NCI-H526 (cell line): Measurements from ENCODE around the gene OCSTAMP.

ENCODE experiments used
- DNase-seq, 2 experiments: peaks; one replicate each; lab custom pipeline; 2025; lab: John Stamatoyannopoulos, UW

Gene OCSTAMP

DNA sequence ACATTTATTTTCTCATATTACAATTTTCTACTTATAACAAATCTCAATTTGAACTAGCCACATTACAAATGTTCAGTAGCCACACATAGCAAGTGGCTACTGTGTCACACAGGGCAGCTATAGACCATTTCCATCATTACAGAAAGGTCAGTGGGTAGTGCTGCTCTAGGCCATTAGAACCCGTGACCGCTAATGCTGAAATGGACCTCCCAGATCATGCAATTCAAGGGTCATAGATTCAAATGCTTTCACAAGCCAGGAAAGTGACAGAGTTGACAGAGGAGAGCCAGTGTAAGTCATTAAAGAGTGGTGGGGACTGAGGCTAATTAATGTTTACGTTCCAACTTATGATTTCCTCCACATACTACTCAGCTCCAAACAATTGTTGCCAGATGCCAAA, 3.5 kb upstream of the OCSTAMP start:
- DNase-seq, result no peak

GRCh38 chr20:46552460-46553420, 2.3 kb upstream of the OCSTAMP start:
- DNase-seq, result no peak

GRCh38 chr20:46551522-46552381, 1.3 kb upstream of the OCSTAMP start:
- DNase-seq, result no peak

DNA sequence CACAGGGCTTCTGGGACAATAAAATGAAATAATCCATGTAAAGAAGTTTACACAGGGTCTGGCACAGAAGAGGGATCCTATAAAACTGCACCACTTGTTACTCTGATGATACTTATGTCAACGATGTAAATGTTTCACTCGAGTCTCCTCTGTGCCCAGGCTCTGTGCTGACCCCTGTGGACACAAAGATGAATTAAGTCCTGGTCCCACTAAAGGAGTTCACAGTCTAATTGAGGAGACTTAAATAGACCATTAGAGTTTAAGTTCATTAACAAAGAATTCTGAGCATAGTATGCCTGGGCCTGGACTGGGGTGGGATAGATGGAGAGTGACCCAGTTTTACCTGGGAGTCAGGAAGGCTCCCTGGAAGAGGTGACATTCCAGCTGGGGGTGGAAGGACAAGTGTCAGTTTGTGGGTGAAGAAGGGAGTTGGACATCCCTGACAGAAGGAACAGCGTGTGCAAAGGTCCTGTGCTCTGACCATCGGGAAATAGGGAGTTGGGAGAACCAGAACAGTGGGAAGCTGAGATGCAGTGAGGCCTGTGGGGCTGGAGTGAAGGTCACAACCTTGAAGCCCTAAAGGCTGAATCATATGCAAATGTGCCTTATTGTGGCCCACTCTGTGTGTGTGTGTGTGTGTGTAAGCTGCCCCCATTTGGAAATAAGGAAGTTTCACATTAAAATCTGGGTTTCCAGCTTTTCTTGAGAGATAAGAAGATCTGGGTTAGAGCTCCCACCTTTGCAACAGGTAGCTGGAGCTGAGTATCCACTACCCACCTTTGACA, 1.1 kb downstream of the OCSTAMP start:
- DNase-seq, result no peak

- DNase-seq, result no peak
These were observed 1.8 kb downstream of the OCSTAMP start for GRCh38 chr20:46548688-46549087.

- no peak for DNase-seq
These were observed 2.5 kb downstream of the OCSTAMP start for GRCh38 chr20:46547995-46548394.

DNA sequence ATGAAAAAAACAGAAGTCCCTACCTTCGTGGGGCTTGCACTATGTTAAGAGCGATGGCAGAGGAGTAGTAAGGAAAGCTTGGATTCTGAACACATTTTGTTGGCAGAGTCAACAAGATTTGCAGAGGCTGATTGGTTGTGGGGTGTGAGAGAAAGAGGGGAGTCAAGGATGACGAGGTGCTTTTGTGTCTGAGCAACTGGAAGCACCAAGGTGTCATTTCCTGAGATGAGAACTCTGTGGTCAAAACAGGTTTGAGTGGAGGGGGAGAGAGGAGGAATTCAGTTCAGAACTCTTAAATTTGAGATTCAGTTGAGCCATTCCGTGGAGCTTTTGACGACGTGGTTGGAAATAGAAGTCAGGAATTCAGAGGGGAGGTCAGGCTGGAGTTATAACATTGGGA, 3.5 kb downstream of the OCSTAMP start:
- no peak for DNase-seq

DNA sequence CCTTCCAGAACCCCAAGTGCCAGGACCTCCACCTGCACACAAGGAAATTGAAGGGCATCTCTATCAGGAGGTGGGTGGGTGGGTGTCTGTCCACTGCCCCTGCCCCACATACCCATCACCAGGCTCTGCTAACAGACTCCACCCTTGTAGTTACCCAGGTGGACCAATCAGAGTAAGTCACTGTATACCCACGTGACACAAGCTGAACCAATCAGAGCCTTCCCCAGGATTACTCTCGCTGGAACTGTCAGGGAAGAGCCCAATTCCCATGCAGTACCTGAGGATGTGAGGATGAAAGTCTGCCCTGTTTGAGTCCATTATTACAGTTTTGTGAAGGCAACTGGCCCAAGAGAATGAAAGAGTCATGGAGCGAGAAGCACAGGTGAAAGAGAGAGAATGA, 4.2 kb downstream of the OCSTAMP start:
- DNase-seq, result no peak

- no peak for DNase-seq
These were observed 4.7 kb downstream of the OCSTAMP start for GRCh38 chr20:46545827-46546138.

DNA sequence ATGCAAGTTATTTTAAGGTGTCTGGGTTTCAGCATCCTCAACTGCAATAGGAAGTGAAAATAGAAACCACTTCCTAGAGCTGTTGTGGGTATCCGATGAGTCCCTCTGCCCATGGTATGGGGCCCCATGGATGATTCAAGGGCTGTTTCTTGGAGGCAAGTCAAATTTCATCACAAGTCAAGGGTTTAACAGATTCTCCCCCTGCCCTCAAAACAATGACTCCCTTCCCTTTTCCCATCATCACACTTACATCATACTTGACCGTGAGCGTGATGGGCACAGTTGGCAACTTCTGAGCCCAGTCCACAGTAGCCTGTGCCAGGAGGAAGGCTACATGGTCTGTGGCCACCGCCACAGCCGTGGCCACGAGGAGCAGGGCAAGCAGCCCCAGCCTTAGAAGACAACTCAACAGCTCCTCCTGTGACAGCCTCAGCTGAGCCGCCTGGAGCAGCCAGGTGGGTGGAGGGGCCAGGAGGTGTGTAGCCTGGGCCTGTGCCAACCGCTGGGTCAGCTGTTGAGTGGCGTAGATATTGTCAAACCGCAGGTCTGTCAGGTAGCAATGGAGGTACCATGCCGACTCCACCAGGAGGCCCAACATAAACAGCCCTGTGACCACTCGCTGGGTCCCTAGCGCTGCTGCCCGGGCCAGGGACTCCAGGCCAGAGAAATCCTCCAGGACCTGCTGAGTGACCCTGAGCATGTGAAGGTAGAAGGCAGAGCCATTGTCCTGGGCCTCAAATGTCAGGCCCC, 5.2 kb downstream of the OCSTAMP start:
- no peak for DNase-seq

GRCh38 chr20:46544576-46544975, 5.9 kb downstream of the OCSTAMP start:
- no peak for DNase-seq

DNA sequence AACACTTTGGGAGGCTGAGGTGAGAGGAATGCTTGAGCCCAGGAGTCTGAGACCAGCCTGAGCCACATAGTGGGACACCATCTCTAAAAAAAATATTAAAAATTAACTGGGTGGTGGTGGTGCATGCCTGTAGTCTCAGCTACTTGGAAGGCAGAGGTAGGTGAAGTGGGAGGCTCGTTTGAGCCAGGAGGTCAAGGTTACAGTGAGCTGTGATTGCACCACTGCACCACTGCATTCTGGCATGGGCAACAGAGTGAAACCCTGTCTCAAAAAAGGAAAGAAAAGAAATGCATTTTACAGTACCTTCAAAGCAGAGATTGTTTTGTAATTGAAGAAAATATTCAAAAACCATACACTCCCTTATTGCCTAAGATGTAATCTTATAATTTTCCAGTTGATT, 6.5 kb downstream of the OCSTAMP start:
- no peak for DNase-seq

DNA sequence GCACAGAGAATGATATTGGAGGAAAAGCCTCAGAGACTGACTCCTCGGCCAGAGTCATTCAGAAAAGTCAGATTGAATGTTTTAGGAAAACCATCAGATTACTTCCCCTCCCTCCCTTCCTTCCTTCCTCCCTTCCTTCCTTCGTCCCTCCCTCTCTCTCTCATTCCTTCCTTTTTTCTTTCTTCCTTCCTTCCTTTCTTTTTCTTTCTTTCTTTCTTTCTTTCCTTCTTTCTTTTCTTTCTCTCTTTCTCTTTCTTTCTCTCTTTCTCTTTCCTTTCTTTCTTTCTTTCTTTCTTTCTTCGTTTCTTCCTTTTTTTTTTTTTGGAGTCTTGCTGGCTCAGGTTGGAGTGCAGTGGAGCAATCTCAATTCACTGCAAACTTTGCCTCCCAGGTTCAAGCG, 7.4 kb downstream of the OCSTAMP start:
- DNase-seq, result no peak

DNA sequence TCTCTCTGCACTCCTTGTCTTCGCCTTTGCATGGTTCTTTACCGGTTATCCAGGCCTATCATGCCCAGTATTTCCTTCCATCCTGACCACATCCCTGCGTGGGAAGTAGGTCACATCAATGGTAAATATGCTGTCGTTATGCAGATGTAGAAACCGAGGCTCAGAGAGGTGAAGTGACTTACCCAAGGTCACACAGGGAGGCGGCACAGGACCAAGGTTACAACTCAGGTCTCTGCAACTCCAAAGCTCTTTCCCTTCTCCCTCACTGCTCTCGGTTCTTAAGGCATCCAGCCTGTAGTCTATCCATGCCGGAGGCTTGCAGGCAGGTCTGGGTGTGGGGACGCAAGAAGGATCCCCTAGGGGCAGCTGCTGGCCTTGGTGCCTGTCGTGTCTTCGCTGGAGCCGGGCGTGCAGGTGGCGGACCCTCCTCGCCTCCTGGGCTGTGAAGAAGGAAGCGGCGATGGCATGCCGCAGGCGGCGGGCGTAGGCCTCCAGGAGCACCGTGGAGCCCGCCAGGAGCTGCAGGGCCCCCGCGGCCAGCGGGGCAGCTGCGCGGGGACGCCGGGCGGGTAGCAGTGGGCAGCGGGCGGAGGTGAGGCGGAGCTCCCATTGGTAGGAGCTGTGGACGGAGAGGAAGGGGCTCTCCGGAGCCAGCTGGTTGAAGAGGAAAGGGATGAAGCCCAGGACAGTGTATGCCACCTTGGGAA, 9.1 kb downstream of the OCSTAMP start:
- no peak for DNase-seq

GRCh38 chr20:46539113-46539512, 11.3 kb downstream of the OCSTAMP start:
- no peak for DNase-seq

DNA sequence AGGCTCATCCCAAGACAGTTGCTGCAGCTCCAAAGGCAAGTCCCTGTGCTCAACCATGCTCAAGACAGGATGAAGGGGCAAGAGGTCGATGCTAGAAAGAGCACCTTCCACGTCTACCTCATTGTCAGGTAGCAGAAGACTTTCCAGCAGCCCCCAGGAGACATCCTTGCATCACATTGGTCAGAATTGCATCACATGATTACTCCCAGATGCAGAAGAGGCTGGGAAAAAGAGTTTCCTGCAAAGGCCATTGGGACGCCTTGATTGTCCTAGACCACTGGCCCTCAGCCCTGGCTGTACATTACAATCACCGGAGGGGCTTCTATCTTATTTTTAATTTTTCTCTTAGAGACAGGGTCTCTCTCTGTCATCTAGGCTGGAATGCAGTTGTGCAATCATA, 19.8 kb downstream of the OCSTAMP start:
- DNase-seq, result no peak

GRCh38 chr20:46523696-46524328, 26.6 kb downstream of the OCSTAMP start:
- no peak for DNase-seq

DNA sequence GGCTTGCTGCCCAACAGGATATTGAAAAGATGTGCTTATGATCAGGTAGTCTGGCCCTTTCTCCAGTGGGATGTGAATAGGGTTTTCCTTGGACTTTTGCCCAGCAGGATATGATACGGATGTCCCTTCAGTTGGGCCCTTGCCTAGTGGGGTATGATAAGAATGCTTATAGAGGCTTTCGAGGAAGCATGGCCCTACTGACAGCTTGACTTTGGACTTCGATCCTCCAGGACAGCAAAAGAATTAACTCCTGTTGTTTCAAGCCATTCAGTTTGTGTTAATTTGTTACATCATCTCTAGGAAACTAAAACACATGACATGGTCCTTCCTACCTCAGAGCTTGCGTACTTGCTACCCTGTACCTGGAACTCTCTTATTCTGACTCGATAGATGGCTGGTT, 27.3 kb downstream of the OCSTAMP start:
- no peak for DNase-seq

- DNase-seq, result peak; percentile 76 to 87
These were observed 29.4 kb downstream of the OCSTAMP start for GRCh38 chr20:46520976-46521579.

GRCh38 chr20:46520540-46520939, 29.9 kb downstream of the OCSTAMP start:
- no peak for DNase-seq
